ACC112 (cell line): ENCODE results near the gene DAGLB.

ENCODE experiments used
- H2AFZ ChIP-seq: fragments of 200-600 bp; sonication (generic); one replicate; pipeline ENCODE4 v1.6.0; 2017; ENCODE audit warnings: antibody characterized with exemption, low read length; ENCODE audit not compliant: unreplicated experiment
- H3K27ac ChIP-seq: fragments of 200-600 bp; sonication (generic); 2 replicates; pipeline ENCODE4 v1.5.1; 2014; ENCODE audit warnings: low read depth, mild to moderate bottlenecking, antibody characterized with exemption, low read length, moderate library complexity
- H3K27me3 ChIP-seq: fragments of 200-600 bp; sonication (generic); 2 replicates; pipeline ENCODE4 v1.6.1; 2014; ENCODE audit warnings: mild to moderate bottlenecking, antibody characterized with exemption, low read length, moderate library complexity, mixed read lengths; ENCODE audit not compliant: insufficient read depth
- H3K36me3 ChIP-seq: fragments of 200-600 bp; sonication (generic); 2 replicates; pipeline ENCODE4 v1.6.1; 2016; ENCODE audit warnings: mild to moderate bottlenecking, antibody characterized with exemption, low read length, moderate library complexity, mixed read lengths; ENCODE audit not compliant: insufficient read depth
- H3K4me1 ChIP-seq: fragments of 200-600 bp; sonication (generic); one replicate; pipeline ENCODE4 v1.6.1; 2016; ENCODE audit warnings: low read length, mixed read lengths; ENCODE audit not compliant: insufficient read depth, unreplicated experiment, control insufficient read depth
- H3K4me3 ChIP-seq: fragments of 200-600 bp; sonication (generic); 2 replicates; pipeline ENCODE4 v1.5.1; 2014; ENCODE audit warnings: mild to moderate bottlenecking, low read depth, low read length
- H3K79me2 ChIP-seq: fragments of 200-600 bp; sonication (generic); one replicate; pipeline ENCODE4 v1.6.0; 2016; ENCODE audit warnings: low read length; ENCODE audit not compliant: control insufficient read depth, unreplicated experiment, insufficient read depth

DAGLB gene

DNA sequence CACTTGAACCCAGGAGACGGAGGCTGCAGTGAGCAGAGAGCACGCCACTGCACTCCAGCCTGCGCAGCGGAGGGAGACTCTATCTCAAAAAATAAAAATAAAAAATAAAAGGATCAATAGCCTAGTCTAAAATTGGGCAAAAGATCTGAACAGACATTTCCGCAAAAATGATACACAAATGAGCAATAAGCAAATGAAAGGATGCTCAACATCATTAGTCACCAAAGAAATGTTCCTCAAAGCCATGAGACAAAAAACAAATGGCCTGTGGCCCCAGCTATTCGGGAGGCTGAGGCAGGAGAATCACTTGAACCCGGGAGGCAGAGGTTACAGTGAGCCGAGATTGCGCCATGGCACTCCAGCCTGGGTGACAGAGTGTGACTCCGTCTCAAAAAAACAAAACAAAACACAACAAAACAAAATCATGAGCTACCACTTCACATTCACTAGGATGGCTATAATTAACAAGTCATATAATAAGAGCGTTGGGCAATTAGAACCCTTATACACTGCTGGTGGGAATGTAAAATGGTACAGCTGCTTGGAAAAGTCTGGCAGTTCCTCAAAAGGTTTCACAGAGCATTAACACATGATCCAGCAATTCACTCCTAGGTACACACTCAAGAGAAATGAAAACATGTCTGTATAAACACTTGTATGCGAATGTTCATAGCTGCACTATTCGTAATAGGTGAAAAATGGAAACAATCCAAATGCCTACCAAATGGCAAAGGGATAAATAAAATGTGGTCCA, 3.1 kb downstream of the DAGLB start:
- Histone ChIP-seq H2AFZ (no peak overlapping the region), H3K79me2 (peaks cover 49% of the 10 kb centered on the region), H3K27me3 (no peaks in the 10 kb centered on the region), H3K27ac (peak overlapping the region; percentile 91), H3K4me3 (no peak overlapping the region), H3K36me3 (peaks cover 29% of the 10 kb centered on the region), H3K4me1 (peaks cover 45% of the 10 kb centered on the region)

DNA sequence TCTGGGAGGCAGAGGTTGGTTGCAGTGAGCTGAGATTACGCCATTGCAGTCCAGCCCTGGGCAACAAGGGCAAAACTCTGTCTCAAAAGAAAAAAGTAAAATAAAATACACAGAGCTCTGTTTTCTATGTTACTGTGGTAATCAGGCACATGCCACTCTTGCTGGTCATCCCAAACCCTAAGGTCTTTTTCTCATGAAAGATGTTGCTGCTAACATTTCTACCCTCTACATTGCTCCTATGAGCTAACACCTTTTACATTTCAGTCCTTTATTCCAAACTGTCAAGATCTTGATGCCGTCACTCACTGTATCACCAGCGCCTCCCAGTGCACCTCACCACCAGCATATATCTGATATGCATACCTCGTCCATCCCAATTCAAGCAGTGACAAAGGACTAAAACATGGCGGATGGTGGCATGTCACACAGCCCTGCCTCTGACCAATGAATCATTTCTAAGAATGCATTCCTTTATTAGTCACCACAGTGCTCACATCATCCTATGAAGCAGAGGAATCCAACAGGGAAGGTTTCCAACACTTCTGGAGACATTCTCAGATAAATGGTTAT, 4.3 kb downstream of the DAGLB start:
- H3K36me3 ChIP-seq: peaks cover 29% of the 10 kb centered on the region
- peaks cover 38% of the 10 kb centered on the region for H3K4me1 ChIP-seq
- 0 out of 2 replicates have a peak overlapping the region, but pooled peaks have one; percentile 5 for H3K4me3 ChIP-seq
- no peak overlapping the region for H2AFZ ChIP-seq
- H3K79me2 ChIP-seq: peaks cover 59% of the 10 kb centered on the region
- no peaks in the 10 kb centered on the region for H3K27me3 ChIP-seq
- H3K27ac ChIP-seq: peak overlapping the region; percentile 91

DNA sequence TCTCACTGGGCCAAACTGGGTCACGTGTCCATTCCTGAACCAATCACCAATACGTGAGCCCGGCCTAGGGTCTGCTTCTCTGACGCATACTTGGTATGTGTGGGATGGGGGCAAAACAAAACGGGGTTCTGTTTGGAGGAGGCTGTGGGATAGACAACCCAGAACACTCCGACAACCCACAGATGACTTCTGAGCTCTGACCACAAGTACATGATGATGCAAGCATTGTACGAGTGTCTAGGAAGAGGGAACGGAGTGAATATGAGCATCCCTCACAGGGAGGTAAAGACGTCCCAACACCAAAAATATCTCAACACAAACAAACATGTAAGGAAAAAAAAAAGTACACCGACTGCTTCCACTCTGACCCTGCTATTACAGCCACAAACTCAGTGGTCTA, 5.6 kb downstream of the DAGLB start:
- 0 out of 2 replicates have a peak overlapping the region, but pooled peaks have one; percentile 16 for H3K4me3 ChIP-seq
- H3K27ac ChIP-seq: peak overlapping the region; percentile 91
- H3K36me3 ChIP-seq: peaks cover 29% of the 10 kb centered on the region
- H2AFZ ChIP-seq: no peak overlapping the region
- H3K4me1 ChIP-seq: peaks cover 40% of the 10 kb centered on the region
- peaks cover 62% of the 10 kb centered on the region for H3K79me2 ChIP-seq
- no peaks in the 10 kb centered on the region for H3K27me3 ChIP-seq

DNA sequence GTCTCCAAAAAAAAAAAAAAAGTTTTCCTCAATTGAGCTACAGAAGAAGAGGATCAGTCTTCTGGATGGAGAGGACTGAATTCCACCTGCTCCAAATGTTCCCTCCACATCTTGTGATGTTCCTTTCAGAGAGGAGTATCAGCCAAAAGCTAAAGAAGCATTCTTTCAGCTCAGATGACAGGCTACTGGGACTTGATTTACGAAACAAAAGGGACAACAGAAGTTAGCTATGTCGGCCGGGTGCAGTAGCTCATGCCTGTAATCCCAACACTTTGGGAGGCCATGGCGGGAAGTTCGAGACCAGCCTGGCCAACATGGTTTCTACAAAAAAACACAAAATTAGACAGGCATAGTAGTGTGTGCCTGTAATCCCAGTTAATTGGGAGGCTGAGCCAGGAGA, 7.4 kb downstream of the DAGLB start:
- H3K27ac ChIP-seq: no peak overlapping the region
- H3K27me3 ChIP-seq: no peaks in the 10 kb centered on the region
- no peak overlapping the region for H2AFZ ChIP-seq
- peaks cover 59% of the 10 kb centered on the region for H3K79me2 ChIP-seq
- H3K4me1 ChIP-seq: peaks cover 40% of the 10 kb centered on the region
- H3K36me3 ChIP-seq: peaks cover 23% of the 10 kb centered on the region
- H3K4me3 ChIP-seq: no peak overlapping the region

DNA sequence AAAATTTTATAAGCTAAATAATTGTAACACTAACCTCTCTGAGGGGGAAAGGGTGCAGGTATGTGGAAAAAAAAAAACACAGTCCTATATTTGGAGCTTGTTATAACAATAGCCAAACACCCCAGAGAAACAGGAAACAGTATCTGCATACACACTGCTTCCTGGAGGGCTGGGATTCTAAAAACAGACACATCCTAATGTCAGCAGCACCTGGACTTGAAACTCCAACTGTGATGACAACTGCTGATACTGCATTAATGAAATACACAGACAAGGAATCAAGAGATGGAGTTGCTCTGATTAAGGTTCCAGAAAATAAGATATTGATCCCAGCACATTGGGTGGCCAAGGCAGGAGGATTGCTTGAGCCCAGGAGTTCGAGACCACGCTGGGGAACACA, 9.3 kb downstream of the DAGLB start:
- H3K79me2 ChIP-seq: peaks cover 69% of the 10 kb centered on the region
- H3K4me3 ChIP-seq: no peak overlapping the region
- no peak overlapping the region for H2AFZ ChIP-seq
- no peak overlapping the region for H3K27ac ChIP-seq
- no peaks in the 10 kb centered on the region for H3K27me3 ChIP-seq
- H3K4me1 ChIP-seq: peaks cover 21% of the 10 kb centered on the region
- H3K36me3 ChIP-seq: peaks cover 17% of the 10 kb centered on the region

DNA sequence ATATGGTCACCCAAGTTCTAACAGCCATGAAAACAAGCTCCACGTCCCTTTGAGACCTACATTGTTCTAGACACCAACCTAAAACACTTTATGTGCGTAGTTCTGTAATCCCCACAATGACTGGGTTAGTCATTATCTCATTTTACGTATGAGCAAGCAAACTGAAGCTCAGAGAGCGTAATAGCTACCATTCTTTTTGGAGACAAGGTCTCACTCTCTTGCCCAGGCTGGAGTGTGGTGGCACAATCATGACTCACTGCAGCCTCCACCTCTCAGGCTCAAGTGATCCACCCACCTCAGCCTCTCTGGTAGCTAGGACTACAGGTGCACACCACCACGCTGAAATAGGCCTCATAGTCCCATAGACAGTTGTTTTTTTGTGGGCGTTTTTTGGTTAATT, 10.5 kb downstream of the DAGLB start:
- Histone ChIP-seq H3K27me3 (no peaks in the 10 kb centered on the region), H2AFZ (no peak overlapping the region), H3K36me3 (peaks cover 13% of the 10 kb centered on the region; the same call in 1 of the 2 replicates), H3K4me1 (peaks cover 9% of the 10 kb centered on the region), H3K4me3 (no peak overlapping the region), H3K27ac (no peak overlapping the region), H3K79me2 (peaks cover 72% of the 10 kb centered on the region)

DNA sequence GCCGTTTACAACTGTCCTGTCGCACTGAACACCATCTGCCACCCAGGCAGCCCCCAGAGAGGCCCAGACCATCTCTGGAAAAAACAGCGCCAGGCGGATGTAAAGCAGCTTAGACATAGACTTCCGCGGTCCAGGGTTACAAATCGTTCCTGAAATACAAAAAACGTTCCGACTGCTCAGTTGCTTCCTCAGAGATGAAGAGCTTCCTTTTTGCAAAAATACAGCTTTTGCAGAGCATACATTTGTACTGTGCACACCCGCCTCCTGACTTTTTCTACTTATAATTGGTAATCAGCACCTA, 11.4 kb downstream of the DAGLB start:
- Histone ChIP-seq H2AFZ (no peak overlapping the region), H3K27ac (no peak overlapping the region)

DNA sequence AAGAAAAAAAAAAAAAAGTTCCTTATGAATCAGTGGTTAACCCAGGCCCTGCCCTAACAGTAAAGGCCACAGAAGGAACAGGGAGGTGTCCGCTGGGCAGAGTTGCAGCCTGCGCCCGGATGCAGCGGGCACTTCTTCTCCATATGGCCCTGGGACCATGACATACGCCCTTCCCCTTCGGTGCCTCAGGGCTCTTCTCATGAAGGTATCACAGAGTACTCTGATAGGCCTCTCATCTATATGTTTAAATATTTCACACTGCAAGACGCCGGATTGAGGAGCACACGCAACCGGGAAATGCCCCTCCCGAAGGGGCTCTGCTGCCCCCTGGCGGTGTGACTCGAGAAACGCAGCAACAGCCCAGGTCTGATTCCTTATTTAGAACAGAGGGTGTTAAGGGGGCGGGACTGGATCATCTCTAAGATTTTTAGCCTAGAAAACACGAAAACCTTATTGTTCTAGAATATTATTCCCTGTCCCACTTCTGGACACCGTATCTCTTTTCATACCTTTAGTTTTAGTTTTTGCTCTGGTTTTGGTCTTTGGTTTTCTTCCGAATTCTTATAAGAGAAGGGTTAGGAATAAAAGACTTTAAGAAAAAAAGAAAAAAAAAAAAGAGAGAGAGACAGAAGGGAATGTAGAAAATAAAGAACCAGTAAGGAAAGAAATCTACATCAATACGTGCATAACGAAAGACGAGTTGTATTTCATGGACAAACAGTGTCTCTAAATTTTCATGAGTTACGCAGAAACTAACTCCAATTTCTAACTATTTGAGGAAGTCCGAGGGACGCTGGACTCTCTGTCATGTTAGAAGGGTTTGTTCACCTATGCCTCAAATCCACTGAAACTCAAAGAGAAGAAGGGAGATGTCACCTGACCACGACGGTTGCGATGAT, 12.0 kb downstream of the DAGLB start:
- no peak overlapping the region for H3K4me3 ChIP-seq
- H3K79me2 ChIP-seq: peaks cover 61% of the 10 kb centered on the region
- no peaks in the 10 kb centered on the region for H3K27me3 ChIP-seq
- H3K36me3 ChIP-seq: 0 out of 2 replicates have a peak, but pooled peaks cover 5% of the 10 kb centered on the region
- no peak overlapping the region for H2AFZ ChIP-seq
- peaks cover 3% of the 10 kb centered on the region for H3K4me1 ChIP-seq
- no peak overlapping the region for H3K27ac ChIP-seq

More for the DNA sequence above, 11.4 kb downstream of the DAGLB start:
- H3K4me1 ChIP-seq: peaks cover 3% of the 10 kb centered on the region
- no peaks in the 10 kb centered on the region for H3K27me3 ChIP-seq
- H3K36me3 ChIP-seq: 0 out of 2 replicates have a peak, but pooled peaks cover 5% of the 10 kb centered on the region
- H3K4me3 ChIP-seq: no peak overlapping the region
- H3K79me2 ChIP-seq: peaks cover 63% of the 10 kb centered on the region

DNA sequence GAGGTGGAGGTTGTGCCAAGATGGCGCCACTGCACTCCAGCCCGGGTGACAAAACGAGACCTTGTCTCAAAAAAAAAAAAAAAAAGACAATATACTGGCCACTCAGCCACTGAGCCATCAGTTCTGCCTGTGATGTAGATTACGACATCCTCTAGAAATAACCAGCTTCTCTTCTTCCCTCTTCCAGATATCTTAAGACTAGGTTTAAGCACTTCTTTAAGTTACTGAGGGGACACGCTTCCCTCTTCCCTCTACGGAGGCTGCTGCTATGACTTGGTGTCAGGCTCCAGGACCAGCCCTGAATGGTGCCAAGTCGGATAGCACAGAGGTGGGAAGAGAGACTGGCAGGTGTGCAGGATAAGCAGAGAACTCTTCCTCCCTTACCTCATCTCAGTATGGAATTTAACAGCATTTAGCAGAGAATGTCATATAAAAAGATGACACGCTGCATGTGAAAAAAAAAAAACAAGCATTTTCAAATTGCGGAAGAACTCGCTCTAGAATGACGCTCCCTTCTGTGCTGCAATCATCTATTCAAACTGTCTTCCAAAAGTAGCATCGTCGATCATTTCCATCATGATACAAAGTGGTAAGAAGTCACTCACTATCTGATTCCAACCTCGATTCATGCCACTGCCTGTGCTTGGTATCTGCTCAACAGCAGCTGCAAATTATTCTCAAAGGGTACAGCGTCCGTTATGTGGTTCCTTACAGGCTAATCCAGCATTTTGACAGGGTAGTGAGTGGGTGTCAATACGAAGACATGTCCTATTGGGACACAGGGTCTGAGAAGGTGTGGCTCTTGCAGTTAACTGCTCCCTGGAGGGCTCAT, 13.8 kb downstream of the DAGLB start:
- peaks cover 5% of the 10 kb centered on the region; the same call in 1 of the 2 replicates for H3K36me3 ChIP-seq
- H3K4me1 ChIP-seq: peaks cover 12% of the 10 kb centered on the region
- H3K27ac ChIP-seq: no peak overlapping the region
- H3K27me3 ChIP-seq: no peaks in the 10 kb centered on the region
- H2AFZ ChIP-seq: no peak overlapping the region
- no peak overlapping the region for H3K4me3 ChIP-seq
- H3K79me2 ChIP-seq: peaks cover 50% of the 10 kb centered on the region

DNA sequence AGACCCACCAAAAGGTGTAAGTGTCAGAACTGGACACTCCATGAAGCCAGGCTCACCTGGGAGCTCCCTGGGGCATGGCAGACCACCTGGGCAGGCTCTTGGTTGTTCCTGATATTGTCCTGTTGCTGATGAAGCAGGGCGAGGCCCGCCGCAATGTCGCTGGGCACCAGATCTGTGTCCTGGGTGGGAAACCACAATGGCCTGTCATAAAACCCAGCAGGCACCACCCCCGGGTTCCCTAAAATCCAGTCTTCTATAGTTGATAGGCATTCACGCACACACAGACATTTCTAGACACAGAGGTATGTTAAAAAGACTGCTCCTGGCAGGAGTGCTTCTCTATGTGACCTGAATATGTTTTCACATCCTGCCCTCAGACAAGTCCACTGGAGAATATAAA, 15.0 kb downstream of the DAGLB start:
- peaks cover 7% of the 10 kb centered on the region; the same call in 1 of the 2 replicates for H3K36me3 ChIP-seq
- no peak overlapping the region for H3K27ac ChIP-seq
- no peak overlapping the region for H3K4me3 ChIP-seq
- H3K4me1 ChIP-seq: peaks cover 9% of the 10 kb centered on the region
- no peak overlapping the region for H2AFZ ChIP-seq
- H3K27me3 ChIP-seq: no peaks in the 10 kb centered on the region
- peaks cover 42% of the 10 kb centered on the region for H3K79me2 ChIP-seq
